Adipose tissue (tissue), 3 donors: Measurements from ENCODE around the gene CYB5RL. TPM values are rescaled to one million over a fixed set of nuclear protein-coding genes. Genes with fewer than 3 reads are reported as not detected.
"Not testable (repeated sequence)": the region's sequence is repeated elsewhere in the genome, so short reads cannot be mapped to it uniquely, and the experiment has no call there.

ENCODE experiments used
- H3K27ac ChIP-seq: one replicate; pipeline ENCODE4 v1.5.1; 2013; ENCODE audit warnings: low read depth, low read length
- WGBS, 3 donors: extraction: QIAGEN DNeasy Blood & Tissue Kit; methylation state at CpG; one replicate each; pipeline ENCODE4 v1.1.7; 2013; 5-methylcytosine and 5-hydroxymethylcytosine counted together
- polyA plus RNA-seq, 3 donors: library from polyadenylated mRNA; stranded (reverse); fragments of 200-250 nt; gene quantifications; one replicate each; pipeline ENCODE4 v1.2.3, GENCODE V29; 2013
- donor health status: healthy with polysubstance abuse.
- donor health status: Bipolar disorder and iron deficiency.
- donor health status: healthy.

CYB5RL gene
- polyA plus RNA-seq, 3 donors: 2.3 to 4.2 (median 3.0) TPM

- WGBS, 3 donors: 83 to 95% (median 92%) methylated on average over 7 to 13 of the region's 13 CpGs
- no peak overlapping the region for H3K27ac ChIP-seq
Observed at GRCh38 chr1:54228638-54229079, 28.8 kb upstream of the CYB5RL start.

GRCh38 chr1:54227891-54228310 lies 28.1 kb upstream of the CYB5RL start:
- WGBS, 3 donors: 58 to 63% (median 61%) methylated on average over 17 of the region's 17 CpGs

GRCh38 chr1:54227091-54227602 lies 27.3 kb upstream of the CYB5RL start:
- H3K27ac ChIP-seq: no peak overlapping the region

More at GRCh38 chr1:54227891-54228310, 28.1 kb upstream of the CYB5RL start:
- no peak overlapping the region for H3K27ac ChIP-seq

GRCh38 chr1:54225986-54226559 lies 26.2 kb upstream of the CYB5RL start:
- 87 to 90% (median 89%) methylated on average over 20 of the region's 20 CpGs for WGBS, 3 donors
- no peak overlapping the region for H3K27ac ChIP-seq

More at GRCh38 chr1:54227091-54227602, 27.3 kb upstream of the CYB5RL start:
- 49 to 63% (median 55%) methylated on average over 8 of the region's 8 CpGs for WGBS, 3 donors

- WGBS, 3 donors: 84 to 93% (median 90%) methylated on average over 6 of the region's 6 CpGs
Observed at GRCh38 chr1:54225378-54225777, 25.5 kb upstream of the CYB5RL start.

GRCh38 chr1:54224233-54224632 lies 24.4 kb upstream of the CYB5RL start:
- 84 to 95% (median 89%) methylated on average over 6 of the region's 6 CpGs for WGBS, 3 donors
- no peak overlapping the region for H3K27ac ChIP-seq

More at GRCh38 chr1:54225378-54225777, 25.5 kb upstream of the CYB5RL start:
- H3K27ac ChIP-seq: no peak overlapping the region

GRCh38 chr1:54223441-54224202 lies 23.8 kb upstream of the CYB5RL start:
- WGBS, 3 donors: 88 to 93% (median 91%) methylated on average over 16 of the region's 16 CpGs
- no peak overlapping the region for H3K27ac ChIP-seq

- H3K27ac ChIP-seq: no peak overlapping the region
- 65 to 87% (median 72%) methylated on average over 6 of the region's 6 CpGs for WGBS, 3 donors
Observed at GRCh38 chr1:54222711-54223110, 22.9 kb upstream of the CYB5RL start.

- H3K27ac ChIP-seq: no peak overlapping the region
- 94 to 97% (median 95%) methylated on average over 6 to 7 of the region's 7 CpGs for WGBS, 3 donors
Observed at GRCh38 chr1:54221867-54222484, 22.1 kb upstream of the CYB5RL start.

- WGBS, 3 donors: 87 to 92% (median 90%) methylated on average over 12 of the region's 12 CpGs
- H3K27ac ChIP-seq: no peak overlapping the region
Observed at GRCh38 chr1:54221113-54221834, 21.4 kb upstream of the CYB5RL start.

- WGBS, 3 donors: 33 to 42% (median 36%) methylated on average over 18 of the region's 18 CpGs
- no peak overlapping the region for H3K27ac ChIP-seq
Observed at GRCh38 chr1:54220004-54220811, 20.4 kb upstream of the CYB5RL start.

GRCh38 chr1:54219688-54220003 lies 19.8 kb upstream of the CYB5RL start:
- 40 to 53% (median 43%) methylated on average over 3 of the region's 3 CpGs for WGBS, 3 donors
- H3K27ac ChIP-seq: no peak overlapping the region

- WGBS, 3 donors: 45 to 69% (median 60%) methylated on average over 11 of the region's 11 CpGs
- H3K27ac ChIP-seq: no peak overlapping the region
Observed at GRCh38 chr1:54218883-54219687, 19.3 kb upstream of the CYB5RL start.

- no peak overlapping the region for H3K27ac ChIP-seq
- 93 to 94% (median 94%) methylated on average over 9 of the region's 9 CpGs for WGBS, 3 donors
Observed at GRCh38 chr1:54215523-54215922, 15.7 kb upstream of the CYB5RL start.

- no peak overlapping the region for H3K27ac ChIP-seq
- WGBS, 3 donors: 45 to 80% (median 52%) methylated on average over 1 of the region's 1 CpG
Observed at GRCh38 chr1:54212872-54213271, 13.0 kb upstream of the CYB5RL start.

GRCh38 chr1:54207896-54208295 lies 8.1 kb upstream of the CYB5RL start:
- not testable (repeated sequence) for H3K27ac ChIP-seq
- WGBS, 3 donors: 68 to 75% (median 71%) methylated on average over 4 of the region's 4 CpGs

GRCh38 chr1:54207287-54207686 lies 7.5 kb upstream of the CYB5RL start:
- no peak overlapping the region for H3K27ac ChIP-seq
- 30 to 84% (median 79%) methylated on average over 1 of the region's 1 CpG for whole genome bisulfite sequencing, 3 donors
